IPS-20b (cell line): ENCODE data around the gene ZG16.
A peak's percentile ranks its signal among the peaks of the same experiment; 100 is the strongest.

ENCODE experiments used
- H3K27ac ChIP-seq: one replicate; pipeline ENCODE4 v1.5.1; 2013; ENCODE audit warnings: low read length
- H3K27me3 ChIP-seq: 2 replicates; pipeline ENCODE4 v1.6.1; 2013; ENCODE audit warnings: mild to moderate bottlenecking, low read length, inconsistent platforms; ENCODE audit not compliant: insufficient read depth
- H3K36me3 ChIP-seq: 2 replicates; pipeline ENCODE4 v1.6.1; 2013; ENCODE audit warnings: low read depth, mild to moderate bottlenecking, inconsistent platforms, low read length, moderate library complexity; ENCODE audit not compliant: insufficient read depth
- H3K4me1 ChIP-seq: 2 replicates; pipeline ENCODE4 v1.6.1; 2013; ENCODE audit warnings: mild to moderate bottlenecking, control low read depth, inconsistent platforms, low read length, moderate library complexity; ENCODE audit not compliant: insufficient read depth
- H3K4me3 ChIP-seq: 2 replicates; pipeline ENCODE4 v1.5.1; 2013; ENCODE audit warnings: mild to moderate bottlenecking, low read length, inconsistent platforms
- H3K9ac ChIP-seq: 2 replicates; pipeline ENCODE4 v1.6.1; 2013; ENCODE audit warnings: low read depth, mild to moderate bottlenecking, inconsistent platforms, low read length, moderate library complexity
- H3K9me3 ChIP-seq: 2 replicates; pipeline ENCODE4 v1.6.1; 2013; ENCODE audit warnings: mild to moderate bottlenecking, low read depth, low read length, inconsistent platforms; ENCODE audit not compliant: insufficient read depth

ZG16 gene

GRCh38 chr16:29813644-29814562 lies 35.8 kb downstream of the ZG16 start:
- peaks cover 13% of the 10 kb centered on the region for H3K4me1 ChIP-seq
- H3K9ac ChIP-seq = peak overlapping the region; percentile 95; the same call in 1 of the 2 replicates
- peak overlapping the region; percentile 32 for H3K27ac ChIP-seq
- no peaks in the 10 kb centered on the region for H3K9me3 ChIP-seq
- H3K27me3 ChIP-seq = no peaks in the 10 kb centered on the region
- peak overlapping the region; percentile 98; the same call in 1 of the 2 replicates for H3K4me3 ChIP-seq
- H3K36me3 ChIP-seq = peaks cover 27% of the 10 kb centered on the region

- peaks cover 11% of the 10 kb centered on the region; the same call in 1 of the 2 replicates for H3K4me1 ChIP-seq
- H3K4me3 ChIP-seq = peak overlapping the region; percentile 98; the same call in 1 of the 2 replicates
- H3K36me3 ChIP-seq = peaks cover 28% of the 10 kb centered on the region
- peak overlapping the region; percentile 95; the same call in 1 of the 2 replicates for H3K9ac ChIP-seq
- no peaks in the 10 kb centered on the region for H3K9me3 ChIP-seq
- H3K27me3 ChIP-seq = no peaks in the 10 kb centered on the region
- H3K27ac ChIP-seq = peak overlapping the region; percentile 32
Observed at GRCh38 chr16:29814592-29814991, 36.5 kb downstream of the ZG16 start.

GRCh38 chr16:29815032-29815721 lies 37.1 kb downstream of the ZG16 start:
- Histone ChIP-seq H3K27ac (no peak overlapping the region), H3K4me3 (peak overlapping the region; percentile 98), H3K9me3 (no peaks in the 10 kb centered on the region), H3K36me3 (peaks cover 28% of the 10 kb centered on the region), H3K4me1 (peaks cover 10% of the 10 kb centered on the region; the same call in 1 of the 2 replicates), H3K9ac (peak overlapping the region; percentile 95; the same call in 1 of the 2 replicates), H3K27me3 (no peaks in the 10 kb centered on the region)

GRCh38 chr16:29815793-29816693 lies 38.0 kb downstream of the ZG16 start, which contains the start of gene PAGR1:
TSS of gene PAGR1 (plus strand) at chr16:29816152. CDS start at chr16:29816526, 374 bp downstream.
- H3K27ac ChIP-seq = peak within 1 kb of the TSS; percentile 83
- H3K27me3 ChIP-seq = no peaks in the 10 kb centered on the region
- peaks cover 10% of the 10 kb centered on the region; the same call in 1 of the 2 replicates for H3K4me1 ChIP-seq
- peaks cover 33% of the 10 kb centered on the region for H3K36me3 ChIP-seq
- peak within 1 kb of the TSS; percentile 98 for H3K4me3 ChIP-seq
- H3K9me3 ChIP-seq = no peaks in the 10 kb centered on the region
- H3K9ac ChIP-seq = peak within 1 kb of the TSS; percentile 95

- H3K4me1 ChIP-seq = peaks cover 10% of the 10 kb centered on the region; the same call in 1 of the 2 replicates
Observed at GRCh38 chr16:29816694-29817441, 38.8 kb downstream of the ZG16 start.

GRCh38 chr16:29818082-29818481 lies 40.0 kb downstream of the ZG16 start:
- peaks cover 10% of the 10 kb centered on the region; the same call in 1 of the 2 replicates for H3K4me1 ChIP-seq
- no peaks in the 10 kb centered on the region for H3K9me3 ChIP-seq
- H3K36me3 ChIP-seq = peaks cover 33% of the 10 kb centered on the region
- no peaks in the 10 kb centered on the region for H3K27me3 ChIP-seq
- H3K27ac ChIP-seq = no peak overlapping the region
- H3K9ac ChIP-seq = no peak overlapping the region
- H3K4me3 ChIP-seq = peak overlapping the region; percentile 16; the same call in 1 of the 2 replicates

More at GRCh38 chr16:29816694-29817441, 38.8 kb downstream of the ZG16 start:
- Histone ChIP-seq H3K4me3 (peak overlapping the region; percentile 98), H3K27ac (peak overlapping the region; percentile 83), H3K9me3 (no peaks in the 10 kb centered on the region), H3K36me3 (peaks cover 33% of the 10 kb centered on the region), H3K27me3 (no peaks in the 10 kb centered on the region), H3K9ac (peak overlapping the region; percentile 95)

GRCh38 chr16:29819506-29819905 lies 41.5 kb downstream of the ZG16 start:
- Histone ChIP-seq H3K27ac (no peak overlapping the region), H3K4me3 (no peak overlapping the region), H3K27me3 (no peaks in the 10 kb centered on the region), H3K36me3 (peaks cover 33% of the 10 kb centered on the region), H3K9me3 (no peaks in the 10 kb centered on the region), H3K4me1 (peaks cover 3% of the 10 kb centered on the region; the same call in 1 of the 2 replicates), H3K9ac (no peak overlapping the region)

- H3K9ac ChIP-seq = no peak within 1 kb of the TSS; the same call in 1 of the 2 replicates
- peaks cover 6% of the 10 kb centered on the region; the same call in 1 of the 2 replicates for H3K4me1 ChIP-seq
- no peak within 1 kb of the TSS for H3K27ac ChIP-seq
- H3K36me3 ChIP-seq = peaks cover 33% of the 10 kb centered on the region
- no peaks in the 10 kb centered on the region for H3K9me3 ChIP-seq
- H3K27me3 ChIP-seq = no peaks in the 10 kb centered on the region
- no peak within 1 kb of the TSS; the same call in 1 of the 2 replicates for H3K4me3 ChIP-seq
Observed at GRCh38 chr16:29820271-29820701, 42.2 kb downstream of the ZG16 start, which contains the start of gene MVP. TSS of gene MVP (plus strand) at chr16:29820462. CDS start at chr16:29830550, 10,088 bp downstream.

GRCh38 chr16:29820730-29821642 lies 42.9 kb downstream of the ZG16 start:
- no peaks in the 10 kb centered on the region for H3K27me3 ChIP-seq
- H3K36me3 ChIP-seq = peaks cover 33% of the 10 kb centered on the region
- no peak overlapping the region; the same call in 1 of the 2 replicates for H3K9ac ChIP-seq
- H3K4me3 ChIP-seq = no peak overlapping the region; the same call in 1 of the 2 replicates
- peaks cover 13% of the 10 kb centered on the region; the same call in 1 of the 2 replicates for H3K4me1 ChIP-seq
- no peak overlapping the region for H3K27ac ChIP-seq
- no peaks in the 10 kb centered on the region for H3K9me3 ChIP-seq
